DOHH2 (cell line): ENCODE data around the gene UBE2G1.

Experiments
- H3F3A ChIP-seq: fragments of 200-600 bp; sonication (generic), shearing (Covaris generic); 2 replicates; pipeline ENCODE4 v1.6.0; 2016; ENCODE audit warnings: antibody characterized with exemption, mild to moderate bottlenecking; ENCODE audit not compliant: control insufficient read depth, insufficient read depth
- H3K27ac ChIP-seq: fragments of 200-600 bp; sonication (generic); 2 replicates; pipeline ENCODE4 v1.5.1; 2014; ENCODE audit warnings: low read depth, mild to moderate bottlenecking, low read length, moderate library complexity
- H3K27me3 ChIP-seq: fragments of 200-600 bp; sonication (generic); 2 replicates; pipeline ENCODE4 v1.6.1; 2014; ENCODE audit warnings: mild to moderate bottlenecking, low read length, mixed read lengths; ENCODE audit not compliant: control insufficient read depth
- H3K36me3 ChIP-seq: fragments of 200-600 bp; sonication (generic); 2 replicates; pipeline ENCODE4 v1.6.1; 2014; ENCODE audit warnings: mild to moderate bottlenecking, low read length, moderate library complexity, mixed read lengths; ENCODE audit not compliant: control insufficient read depth
- H3K4me1 ChIP-seq: fragments of 200-600 bp; sonication (generic); 2 replicates; pipeline ENCODE4 v1.6.1; 2014; ENCODE audit warnings: mild to moderate bottlenecking, low read length, mixed read lengths; ENCODE audit not compliant: control insufficient read depth
- H3K4me2 ChIP-seq: fragments of 200-600 bp; sonication (generic); 2 replicates; pipeline ENCODE4 v1.6.0; 2014; ENCODE audit warnings: mild to moderate bottlenecking, low read length, moderate library complexity
- H3K4me3 ChIP-seq: fragments of 200-600 bp; sonication (generic); 2 replicates; pipeline ENCODE4 v1.5.1; 2014; ENCODE audit warnings: mild to moderate bottlenecking, low read length, mixed read lengths
- H3K79me2 ChIP-seq: fragments of 200-600 bp; sonication (generic); 2 replicates; pipeline ENCODE4 v1.6.1; 2014; ENCODE audit warnings: mild to moderate bottlenecking, low read length, mixed read lengths; ENCODE audit not compliant: control insufficient read depth
- H3K9me2 ChIP-seq: fragments of 200-600 bp; sonication (generic); replicated peaks from 2 replicates; pipeline ENCODE4 v1.6.1; 2014; ENCODE audit warnings: mild to moderate bottlenecking, low read length, mixed read lengths; ENCODE audit not compliant: control insufficient read depth
- H3K9me3 ChIP-seq: fragments of 200-600 bp; sonication (generic); 2 replicates; pipeline ENCODE4 v1.6.1; 2014; ENCODE audit warnings: antibody characterized with exemption, low read length, mixed read lengths; ENCODE audit not compliant: control insufficient read depth, insufficient read depth
- H4K20me1 ChIP-seq: fragments of 200-600 bp; sonication (generic); 2 replicates; pipeline ENCODE4 v1.6.0; 2014; ENCODE audit warnings: low read depth, mild to moderate bottlenecking, antibody characterized with exemption, low read length, moderate library complexity; ENCODE audit not compliant: control insufficient read depth, insufficient read depth
- CTCF ChIP-seq: fragments of 200-600 bp; sonication (generic); IDR thresholded peaks from one replicate; pipeline ENCODE4 v1.5.1; 2014; ENCODE audit warnings: antibody characterized with exemption, mild to moderate bottlenecking, low read depth, low read length; ENCODE audit not compliant: poor library complexity, severe bottlenecking
- EZH2phosphoT487 ChIP-seq: fragments of 200-600 bp; sonication (generic); IDR thresholded peaks from 2 replicates; pipeline ENCODE4 v1.6.1; 2017; ENCODE audit warnings: borderline replicate concordance, mild to moderate bottlenecking, antibody characterized with exemption, low read length, moderate library complexity, mixed read lengths

Gene UBE2G1

GRCh38 chr17:4342535-4342934 is 23.9 kb downstream of the UBE2G1 start:
- Histone ChIP-seq H3K27me3 (no peaks in the 10 kb centered on the region), H4K20me1 (peaks cover 49% of the 10 kb centered on the region), H3K4me3 (peak overlapping the region; percentile 21), H3K4me1 (peaks cover 92% of the 10 kb centered on the region), H3K9me3 (no peaks in the 10 kb centered on the region), H3K9me2 (no peaks in the 10 kb centered on the region), H3K36me3 (peaks cover 44% of the 10 kb centered on the region), H3K27ac (peak overlapping the region; percentile 29), H3K4me2 (peak overlapping the region; percentile 33), H3K79me2 (peaks cover 100% of the 10 kb centered on the region), H3F3A (peaks cover 18% of the 10 kb centered on the region)
- TF ChIP-seq EZH2phosphoT487 (no peak), CTCF (no peak)

- H3K27ac ChIP-seq = peak overlapping the region; percentile 29
- H3K36me3 ChIP-seq = peaks cover 48% of the 10 kb centered on the region
- peak overlapping the region; percentile 27 for H3K4me3 ChIP-seq
- no peak for TF ChIP-seq EZH2phosphoT487
- no peak for TF ChIP-seq CTCF
- H3K27me3 ChIP-seq = no peaks in the 10 kb centered on the region
- H3F3A ChIP-seq = peaks cover 16% of the 10 kb centered on the region
- peak overlapping the region; percentile 33 for H3K4me2 ChIP-seq
- H3K79me2 ChIP-seq = peaks cover 100% of the 10 kb centered on the region
- peaks cover 89% of the 10 kb centered on the region for H3K4me1 ChIP-seq
- H4K20me1 ChIP-seq = peaks cover 55% of the 10 kb centered on the region; the same call in 1 of the 2 replicates
- H3K9me2 ChIP-seq = no peaks in the 10 kb centered on the region
- H3K9me3 ChIP-seq = no peaks in the 10 kb centered on the region
Measured at GRCh38 chr17:4341616-4341977, 24.9 kb downstream of the UBE2G1 start.

- Histone ChIP-seq H3K27ac (peak overlapping the region; percentile 29), H3F3A (peaks cover 21% of the 10 kb centered on the region), H3K4me1 (peaks cover 86% of the 10 kb centered on the region), H3K27me3 (no peaks in the 10 kb centered on the region), H4K20me1 (peaks cover 55% of the 10 kb centered on the region; the same call in 1 of the 2 replicates), H3K9me3 (no peaks in the 10 kb centered on the region), H3K9me2 (no peaks in the 10 kb centered on the region), H3K79me2 (peaks cover 100% of the 10 kb centered on the region), H3K4me3 (peak overlapping the region; percentile 27), H3K36me3 (peaks cover 50% of the 10 kb centered on the region), H3K4me2 (peak overlapping the region; percentile 33)
- TF ChIP-seq CTCF = no peak
Measured at GRCh38 chr17:4340914-4341615, 25.4 kb downstream of the UBE2G1 start.
